ENCODE data around the gene OGFOD3. TPM values are rescaled to one million over a fixed set of nuclear protein-coding genes. Genes with fewer than 3 reads are reported as not detected.
"Not testable (repeated sequence)": the region's sequence is repeated elsewhere in the genome, so short reads cannot be mapped to it uniquely, and the experiment has no call there.

Gene OGFOD3
- total RNA-seq, 2 donors from 2014 or later: 15.8 to 16.5 TPM

DNA sequence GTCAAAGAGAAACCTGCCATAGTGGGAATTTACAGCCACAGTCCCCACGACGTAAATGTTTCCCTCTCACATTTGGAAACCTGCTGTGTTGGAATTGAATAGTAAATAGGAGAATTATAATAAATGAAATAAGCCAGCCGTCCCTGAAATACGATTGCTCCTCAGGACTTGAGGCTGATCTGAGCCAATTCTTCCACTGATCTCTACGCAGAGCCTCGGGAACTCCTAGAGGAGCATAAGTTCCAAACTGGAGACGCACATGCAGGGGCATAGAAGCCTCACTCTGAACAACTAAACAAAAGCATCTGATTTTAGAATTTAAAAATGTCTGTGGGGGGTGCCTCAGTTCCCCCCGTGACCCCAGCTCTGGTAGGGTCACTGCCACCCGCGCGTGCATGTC lies 69.5 kb downstream of the OGFOD3 start:
- Mint-ChIP-seq H3K4me3 (no peak overlapping the region), H3K4me1 (peaks cover 7% of the 10 kb centered on the region), H3K27me3 (peaks cover 20% of the 10 kb centered on the region), H3K27ac (no peak overlapping the region), H3K36me3 (ENCODE audit: low read depth) (no peaks in the 10 kb centered on the region)
- H3K9me3 ChIP-seq (ENCODE audit: control insufficient read depth, low read length, poor library complexity, severe bottlenecking): no peaks in the 10 kb centered on the region
- DNase-seq (no peak), ATAC-seq (no peak)

- Mint-ChIP-seq H3K36me3 (ENCODE audit: low read depth) (no peaks in the 10 kb centered on the region), H3K27me3 (peaks cover 20% of the 10 kb centered on the region), H3K27ac (no peak overlapping the region), H3K4me1 (peaks cover 7% of the 10 kb centered on the region), H3K4me3 (no peak overlapping the region)
- DNase-seq (no peak), ATAC-seq (no peak)
- no peaks in the 10 kb centered on the region for H3K9me3 ChIP-seq (ENCODE audit: control insufficient read depth, low read length, poor library complexity, severe bottlenecking)
Observed at GRCh38 chr17:82348434-82348833, 70.0 kb downstream of the OGFOD3 start.

DNA sequence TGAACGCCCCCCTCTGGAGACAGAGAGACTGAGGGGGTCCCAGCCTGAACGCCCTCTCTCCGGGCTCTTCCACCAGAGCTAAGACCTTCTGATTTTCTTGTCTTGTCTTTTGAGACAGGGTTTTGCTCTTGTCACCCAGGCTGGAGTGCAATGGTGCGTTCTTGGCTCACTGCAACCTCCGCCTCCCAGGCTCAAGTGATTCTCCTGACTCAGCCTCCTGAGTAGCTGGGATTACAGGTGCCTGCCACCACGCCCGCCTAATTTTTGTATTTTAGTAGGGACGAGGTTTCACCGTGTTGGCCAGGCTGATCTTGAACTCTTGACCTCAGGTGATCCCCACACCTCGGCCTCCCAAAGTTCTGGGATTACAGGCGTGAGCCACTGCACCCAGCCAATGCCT lies 70.4 kb downstream of the OGFOD3 start:
- not testable (repeated sequence) for H3K4me1 Mint-ChIP-seq; DNase-seq; H3K36me3 Mint-ChIP-seq (ENCODE audit: low read depth); H3K27ac Mint-ChIP-seq; H3K4me3 Mint-ChIP-seq; ATAC-seq; H3K9me3 ChIP-seq (ENCODE audit: control insufficient read depth, low read length, poor library complexity, severe bottlenecking)
- peaks cover 20% of the 10 kb centered on the region for H3K27me3 Mint-ChIP-seq

DNA sequence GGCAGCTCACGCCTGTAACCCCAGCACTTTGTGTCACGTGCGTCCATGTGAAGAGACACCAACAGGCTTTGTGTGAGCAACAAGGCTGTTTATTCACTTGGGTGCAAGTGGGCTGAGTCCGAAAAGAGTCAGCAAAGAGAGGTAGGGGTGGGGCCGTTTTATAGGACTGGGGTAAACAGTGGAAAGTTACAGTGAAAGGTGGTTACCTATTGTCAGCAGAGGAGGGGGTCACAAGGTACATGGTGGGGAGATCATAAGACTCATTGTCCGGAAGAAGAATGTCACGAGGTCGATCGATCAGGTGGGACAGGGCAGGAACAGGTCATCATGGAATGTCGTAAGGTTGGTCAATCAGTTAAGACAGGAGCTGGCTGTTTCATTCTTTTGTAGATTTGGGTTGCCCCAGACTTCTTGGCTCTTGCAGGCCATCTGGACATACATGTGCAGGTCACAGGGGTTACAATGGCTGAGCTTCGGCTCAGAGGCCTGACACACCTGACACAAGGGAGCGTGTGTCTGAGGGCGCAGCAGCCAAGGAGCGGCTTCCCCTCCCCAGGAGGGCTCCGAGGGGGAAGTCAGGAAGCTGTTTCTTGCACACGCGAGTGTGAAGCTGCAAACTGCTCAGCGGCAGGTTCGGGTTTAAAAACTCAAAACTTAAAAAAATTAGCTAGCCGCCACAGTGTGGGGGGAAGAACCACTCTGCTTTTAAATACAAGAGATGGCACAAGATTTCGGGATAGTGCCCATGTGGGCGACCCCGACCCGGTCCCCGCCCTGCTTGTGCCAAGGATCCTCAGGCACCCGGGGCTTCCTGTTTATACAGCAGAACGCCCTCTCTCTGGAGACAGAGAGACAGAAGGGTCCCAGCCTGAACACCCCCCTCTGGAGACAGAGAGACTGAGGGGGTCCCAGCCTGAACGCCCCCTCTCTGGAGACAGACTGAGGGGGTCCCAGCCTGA lies 71.8 kb downstream of the OGFOD3 start:
- Mint-ChIP-seq H3K27me3 (peaks cover 17% of the 10 kb centered on the region), H3K4me3 (no peak overlapping the region), H3K27ac (no peak overlapping the region), H3K4me1 (peaks cover 3% of the 10 kb centered on the region), H3K36me3 (ENCODE audit: low read depth) (no peaks in the 10 kb centered on the region)
- DNase-seq (no peak), ATAC-seq (no peak)
- H3K9me3 ChIP-seq (ENCODE audit: control insufficient read depth, low read length, poor library complexity, severe bottlenecking): no peaks in the 10 kb centered on the region

DNA sequence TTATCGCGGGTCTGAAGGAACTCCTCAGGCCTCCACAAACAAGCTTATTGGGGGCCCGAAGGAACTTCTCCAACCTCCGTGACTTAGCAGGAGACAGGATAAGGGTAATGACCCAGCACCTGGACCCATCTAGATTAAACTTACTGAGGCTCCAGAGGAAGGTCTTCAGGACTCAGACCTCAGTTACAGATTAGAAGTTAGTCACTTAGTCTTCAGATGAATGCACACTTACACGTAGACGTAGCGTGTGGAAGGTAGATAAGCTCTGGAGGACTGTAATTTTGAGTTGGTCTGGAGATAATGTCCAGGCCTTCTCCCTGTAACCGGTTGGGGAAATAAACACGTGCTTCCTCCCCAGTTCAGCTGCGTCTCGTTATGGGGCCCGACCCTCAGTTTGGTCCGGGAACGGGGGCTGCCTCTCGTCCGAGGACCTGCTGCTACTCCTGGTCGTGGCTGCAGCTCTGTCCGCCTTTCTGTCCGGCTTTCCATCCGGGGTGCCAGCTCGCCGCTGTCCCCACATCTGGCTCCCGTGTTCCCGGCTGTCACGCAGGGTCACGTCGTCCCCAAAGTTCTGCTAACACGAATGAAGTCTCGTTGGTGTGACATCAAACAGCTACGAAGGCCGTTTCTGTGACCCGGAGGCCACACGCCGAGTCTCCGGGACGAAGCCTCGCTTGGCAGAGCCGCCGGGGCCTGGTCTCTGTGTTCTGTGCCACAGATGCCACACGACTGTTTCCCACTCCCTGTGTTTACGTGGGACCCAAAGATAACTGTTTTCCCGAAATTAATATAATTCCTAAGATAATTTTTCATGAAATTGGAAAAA lies 73.0 kb downstream of the OGFOD3 start:
- Mint-ChIP-seq H3K27me3 (peaks cover 12% of the 10 kb centered on the region), H3K36me3 (ENCODE audit: low read depth) (no peaks in the 10 kb centered on the region), H3K4me3 (no peak overlapping the region), H3K4me1 (peaks cover 3% of the 10 kb centered on the region), H3K27ac (no peak overlapping the region)
- DNase-seq (no peak), ATAC-seq (no peak)
- H3K9me3 ChIP-seq (ENCODE audit: control insufficient read depth, low read length, poor library complexity, severe bottlenecking): no peaks in the 10 kb centered on the region

DNA sequence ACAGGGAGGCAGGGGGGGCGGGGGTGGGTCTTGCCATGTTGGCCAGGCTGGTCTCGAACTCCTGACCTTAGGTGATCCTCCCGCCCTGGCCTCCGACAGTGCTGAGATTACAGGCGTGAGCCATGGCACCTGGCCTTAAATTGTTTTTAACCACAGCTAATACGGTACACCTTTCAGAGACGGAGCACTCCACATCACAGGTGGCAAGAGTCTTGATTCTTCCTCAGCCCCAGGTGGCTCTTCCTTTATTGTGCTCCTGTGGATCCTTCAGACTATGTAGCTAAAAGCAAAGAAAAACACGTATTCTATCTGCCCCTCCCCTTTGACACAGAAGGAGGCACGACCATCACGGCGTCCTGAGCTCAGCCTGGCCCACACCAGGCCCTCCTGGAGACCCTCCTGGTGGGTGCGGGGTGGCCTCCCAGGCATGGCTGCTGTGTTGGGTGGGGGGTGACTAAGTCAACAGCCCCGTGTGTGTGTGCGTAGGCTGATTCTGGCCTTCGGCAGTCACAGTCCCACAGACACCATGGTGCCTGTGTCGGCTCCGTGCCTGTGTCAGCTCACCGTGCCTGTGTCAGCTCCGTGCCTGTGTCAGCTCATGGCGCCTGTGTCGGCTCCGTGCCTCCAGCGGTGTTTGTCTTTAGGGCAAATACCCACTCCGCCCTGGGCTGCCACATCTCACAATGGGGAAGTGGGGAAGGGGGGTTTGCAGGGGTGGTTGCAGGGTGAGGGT lies 74.0 kb downstream of the OGFOD3 start:
- DNase-seq (no peak), ATAC-seq (no peak)
- Mint-ChIP-seq H3K36me3 (ENCODE audit: low read depth) (no peaks in the 10 kb centered on the region), H3K4me3 (no peak overlapping the region), H3K27ac (no peak overlapping the region), H3K27me3 (peaks cover 8% of the 10 kb centered on the region), H3K4me1 (peaks cover 3% of the 10 kb centered on the region)
- H3K9me3 ChIP-seq (ENCODE audit: control insufficient read depth, low read length, poor library complexity, severe bottlenecking): no peaks in the 10 kb centered on the region

- peaks cover 8% of the 10 kb centered on the region for H3K4me1 Mint-ChIP-seq
- no peak overlapping the region for H3K27ac Mint-ChIP-seq
- H3K4me3 Mint-ChIP-seq: no peak overlapping the region
- no peaks in the 10 kb centered on the region for H3K36me3 Mint-ChIP-seq (ENCODE audit: low read depth)
- ATAC-seq: no peak
- no peaks in the 10 kb centered on the region for H3K9me3 ChIP-seq (ENCODE audit: control insufficient read depth, low read length, poor library complexity, severe bottlenecking)
- DNase-seq: no peak
- peaks cover under 1% of the 10 kb centered on the region for H3K27me3 Mint-ChIP-seq
Observed at GRCh38 chr17:82343560-82343959, 74.8 kb downstream of the OGFOD3 start.

DNA sequence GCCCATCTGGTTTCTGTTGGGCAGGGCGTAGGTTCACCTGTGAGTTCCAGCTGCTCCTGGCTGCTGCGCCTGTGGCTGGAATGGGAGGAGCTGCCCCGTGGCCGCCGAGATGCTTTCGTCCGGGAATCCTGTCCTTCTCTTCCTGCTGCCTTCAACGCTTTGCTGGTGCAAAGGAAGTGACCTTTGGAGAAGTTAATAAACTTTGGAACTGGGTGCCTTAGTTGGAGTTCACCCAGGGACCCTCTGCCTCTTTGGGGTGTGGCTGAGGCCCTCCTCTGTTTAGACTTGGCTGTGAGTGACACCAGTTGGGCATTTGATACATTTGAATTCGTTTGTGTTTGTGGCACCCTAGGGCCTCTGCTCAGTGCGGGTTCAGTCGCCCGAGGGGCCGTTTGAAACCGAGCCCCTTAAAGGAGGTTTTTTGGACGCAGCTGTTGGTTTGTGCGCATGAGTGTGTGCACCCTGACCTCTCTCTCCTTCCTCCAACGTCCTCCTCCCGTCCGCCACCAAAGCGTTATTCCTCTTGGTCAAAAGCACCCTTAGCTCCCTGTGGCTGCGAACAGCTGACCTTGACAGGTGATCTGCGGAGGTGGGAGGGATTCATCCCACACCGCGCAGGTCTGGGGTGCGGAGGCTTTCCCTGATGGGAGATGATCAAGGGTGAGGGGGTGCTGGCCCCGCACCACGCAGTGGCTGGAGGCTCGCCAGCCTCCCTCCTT lies 75.9 kb downstream of the OGFOD3 start:
- DNase-seq (no peak), ATAC-seq (no peak)
- Mint-ChIP-seq H3K4me1 (peaks cover 10% of the 10 kb centered on the region), H3K27me3 (no peaks in the 10 kb centered on the region), H3K27ac (no peak overlapping the region), H3K4me3 (no peak overlapping the region), H3K36me3 (ENCODE audit: low read depth) (no peaks in the 10 kb centered on the region)
- H3K9me3 ChIP-seq (ENCODE audit: control insufficient read depth, low read length, poor library complexity, severe bottlenecking): no peaks in the 10 kb centered on the region

DNA sequence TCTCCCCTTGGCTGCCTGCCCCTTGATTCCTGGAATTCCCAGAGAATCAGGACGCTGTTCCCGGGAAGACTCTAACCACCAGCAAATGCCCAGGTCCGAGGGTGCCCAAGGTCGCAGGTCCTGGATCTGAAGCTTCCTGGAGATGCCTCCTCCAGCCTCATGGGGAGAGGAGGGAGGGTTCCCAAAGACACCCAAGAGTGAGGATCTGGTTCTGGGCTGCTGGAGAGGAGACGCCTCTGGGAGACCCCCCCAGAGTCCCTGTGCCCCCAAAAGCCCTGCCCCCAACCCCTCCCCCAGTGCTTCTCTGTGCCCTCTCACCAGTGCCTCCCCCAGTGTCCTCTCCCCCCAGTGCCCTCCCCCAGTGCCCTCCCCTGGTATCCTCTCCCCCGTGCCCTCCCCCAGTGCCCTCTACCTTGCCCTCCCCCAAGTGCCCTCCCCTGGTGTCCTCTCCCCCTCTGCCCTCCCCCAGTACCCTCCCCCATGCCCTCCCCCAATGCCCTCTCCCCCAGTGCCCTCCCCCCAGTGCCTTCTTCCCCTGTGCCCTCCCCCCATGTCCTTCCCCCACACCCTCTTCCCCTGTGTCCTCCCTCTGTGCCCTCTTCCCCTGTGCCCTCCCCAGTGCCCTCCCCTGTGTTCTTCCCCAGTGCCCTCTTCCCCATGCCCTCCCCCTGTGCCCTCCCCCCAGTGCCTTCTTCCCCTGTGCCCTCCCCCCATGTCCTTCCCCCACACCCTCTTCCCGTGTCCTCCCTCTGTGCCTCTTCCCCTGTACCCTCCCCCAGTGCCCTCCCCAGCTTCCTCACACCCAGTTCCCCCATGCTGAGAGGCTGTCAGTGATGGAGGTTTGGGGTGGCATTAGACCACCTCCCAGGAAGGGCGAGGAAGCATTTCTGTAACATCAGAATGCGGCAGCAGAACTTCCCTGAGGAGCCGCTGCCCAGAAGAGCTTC lies 78.5 kb downstream of the OGFOD3 start:
- H3K27me3 Mint-ChIP-seq: no peaks in the 10 kb centered on the region
- no peak overlapping the region for H3K4me3 Mint-ChIP-seq
- peaks cover 1% of the 10 kb centered on the region for H3K36me3 Mint-ChIP-seq (ENCODE audit: low read depth)
- H3K9me3 ChIP-seq (ENCODE audit: control insufficient read depth, low read length, poor library complexity, severe bottlenecking): no peaks in the 10 kb centered on the region
- ATAC-seq: no peak
- DNase-seq: no peak
- no peak overlapping the region for H3K27ac Mint-ChIP-seq
- H3K4me1 Mint-ChIP-seq: peaks cover 13% of the 10 kb centered on the region
